HEK293T (cell line): ENCODE data around the gene SAMD11.

Source experiments
- ARNT ChIP-seq: fragments of 450-650 bp; IDR thresholded peaks from 2 replicates; pipeline ENCODE4 v1.6.1; 2017; ENCODE audit warnings: mild to moderate bottlenecking
- CTBP1 ChIP-seq: fragments of 450-650 bp; IDR thresholded peaks from 2 replicates; pipeline ENCODE4 v1.6.1; 2016; ENCODE audit warnings: borderline replicate concordance
- L3MBTL2 ChIP-seq: fragments of 450-650 bp; conservative IDR thresholded peaks from 2 replicates; pipeline ENCODE4 v1.6.1; 2016; ENCODE audit warnings: mild to moderate bottlenecking
- NFRKB ChIP-seq: fragments of 450-650 bp; IDR thresholded peaks from 2 replicates; pipeline ENCODE4 v1.6.1; 2016; ENCODE audit warnings: mild to moderate bottlenecking, moderate library complexity
- SUZ12 ChIP-seq: fragments of 450-650 bp; IDR thresholded peaks from 2 replicates; pipeline ENCODE4 v1.6.1; 2016; ENCODE audit warnings: mild to moderate bottlenecking

DNA sequence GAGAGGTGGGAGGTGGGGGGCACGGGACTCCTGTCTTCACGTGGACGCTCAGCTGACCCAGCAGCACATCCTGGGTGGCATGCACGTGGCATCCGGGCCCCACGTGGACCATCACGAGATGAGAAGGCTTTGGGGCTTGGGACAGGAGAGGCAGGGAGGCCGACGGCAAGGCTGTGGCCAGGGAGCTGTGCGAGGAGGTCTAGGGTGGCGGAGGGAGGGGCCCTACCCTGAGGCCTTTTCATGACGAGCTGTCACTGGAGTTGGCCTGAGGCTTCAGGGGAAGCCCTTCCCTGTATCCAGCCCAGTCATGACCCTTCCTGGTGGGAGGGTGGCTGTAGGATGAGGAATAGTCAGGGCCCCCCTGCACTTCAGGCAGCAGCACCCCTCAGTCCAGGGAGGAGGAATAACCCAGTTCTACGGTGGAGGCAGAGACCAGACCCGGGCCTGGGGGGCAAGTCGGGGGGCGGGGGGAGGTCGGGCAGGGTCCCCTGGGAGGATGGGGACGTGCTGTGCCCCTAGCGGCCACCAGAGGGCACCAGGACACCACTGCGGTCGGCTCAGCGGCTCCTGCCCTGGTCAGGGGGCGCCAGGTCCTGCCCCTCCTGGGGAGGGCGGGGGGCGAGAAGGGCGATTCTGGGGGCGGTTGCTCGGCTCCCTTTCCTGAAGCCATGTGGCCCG is 60.2 kb downstream of the SAMD11 start:
- no peak for TF ChIP-seq ARNT
- TF ChIP-seq NFRKB: no peak
- TF ChIP-seq SUZ12: no peak
- no peak for TF ChIP-seq CTBP1
- TF ChIP-seq L3MBTL2: no peak
